HAP-1 (cell line): ENCODE data around the gene FHOD3.
A peak's percentile ranks its signal among the peaks of the same experiment; 100 is the strongest.

Source experiments
- DNase-seq, 2 experiments: peaks; one replicate each; pipeline ENCODE4 v3.0.0-alpha.2; 2016 to 2020; ENCODE audit warnings: low spot score in 2 of 2
- H3K27me3 ChIP-seq: fragments of 250-450 bp; sonication (Bioruptor Pico); 2 replicates; pipeline ENCODE4 v1.5.1; 2020; ENCODE audit warnings: low read depth, mild to moderate bottlenecking, moderate library complexity
- H3K36me3 ChIP-seq: fragments of 250-450 bp; sonication (Bioruptor Pico); replicated peaks from 2 replicates; pipeline ENCODE4 v1.5.1; 2020; ENCODE audit warnings: mild to moderate bottlenecking
- H3K4me1 ChIP-seq: fragments of 250-450 bp; sonication (Bioruptor Pico); 2 replicates; pipeline ENCODE4 v1.5.1; 2020; ENCODE audit warnings: mild to moderate bottlenecking
- H3K4me3 ChIP-seq: fragments of 250-450 bp; sonication (Bioruptor Pico); 2 replicates; pipeline ENCODE4 v1.5.1; 2020; ENCODE audit warnings: mild to moderate bottlenecking, moderate library complexity
- H3K9me3 ChIP-seq: fragments of 250-450 bp; sonication (Bioruptor Pico); 2 replicates; pipeline ENCODE4 v1.5.1; 2020; ENCODE audit warnings: mild to moderate bottlenecking, moderate library complexity
- in situ Hi-C: fragments of 300-500 bp; cut with MboI; formaldehyde crosslinking; loops from 3 replicates; pipeline ENCODE4 v1.14.3; 2020; ENCODE audit warnings: low sequenced_read_pairs, inconsistent platforms, mixed read lengths

The FHOD3 gene

DNA sequence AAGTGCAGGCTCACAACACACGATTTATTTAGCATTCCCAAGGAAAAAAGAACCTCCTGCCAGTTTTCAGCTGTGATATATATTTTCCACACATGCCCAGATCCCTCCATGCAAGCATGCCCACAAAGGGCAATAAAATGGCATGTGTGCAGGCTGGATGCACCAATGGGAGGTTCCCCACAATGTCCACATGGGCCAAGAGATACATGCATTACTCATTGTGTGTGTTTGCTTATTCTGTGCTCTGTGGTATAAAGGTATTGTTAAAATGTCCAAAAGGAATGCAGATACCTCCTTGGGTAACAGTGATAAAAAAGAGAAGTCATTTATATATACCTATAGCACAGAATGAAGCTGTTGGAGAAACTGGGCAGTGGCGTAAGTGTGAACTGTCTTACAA is 207.4 kb downstream of the FHOD3 start:
- no peaks in the 10 kb centered on the region for H3K9me3 ChIP-seq
- DNase-seq = no peak
- in situ Hi-C loops = no loop called here
- no peak overlapping the region for H3K4me3 ChIP-seq
- H3K4me1 ChIP-seq = no peaks in the 10 kb centered on the region
- H3K27me3 ChIP-seq = no peaks in the 10 kb centered on the region
- no peaks in the 10 kb centered on the region; the same call in 1 of the 2 replicates for H3K36me3 ChIP-seq

- H3K4me3 ChIP-seq = no peak overlapping the region
- no peaks in the 10 kb centered on the region for H3K4me1 ChIP-seq
- H3K36me3 ChIP-seq = no peaks in the 10 kb centered on the region; the same call in 1 of the 2 replicates
- DNase-seq = no peak
- H3K9me3 ChIP-seq = no peaks in the 10 kb centered on the region
- in situ Hi-C loops = no loop called here
- H3K27me3 ChIP-seq = no peaks in the 10 kb centered on the region
Measured at GRCh38 chr18:36505665-36506064, 208.2 kb downstream of the FHOD3 start.

- no peaks in the 10 kb centered on the region; the same call in 1 of the 2 replicates for H3K36me3 ChIP-seq
- no peaks in the 10 kb centered on the region for H3K9me3 ChIP-seq
- H3K27me3 ChIP-seq = no peaks in the 10 kb centered on the region
- no peak for DNase-seq
- H3K4me1 ChIP-seq = no peaks in the 10 kb centered on the region
- in situ Hi-C loops = no loop called here
- H3K4me3 ChIP-seq = no peak overlapping the region
Measured at GRCh38 chr18:36509646-36510197, 212.2 kb downstream of the FHOD3 start.

GRCh38 chr18:36511791-36512352 is 214.4 kb downstream of the FHOD3 start:
- no peak overlapping the region for H3K4me3 ChIP-seq
- no peaks in the 10 kb centered on the region for H3K27me3 ChIP-seq
- H3K36me3 ChIP-seq = no peaks in the 10 kb centered on the region; the same call in 1 of the 2 replicates
- no peaks in the 10 kb centered on the region; the same call in 1 of the 2 replicates for H3K4me1 ChIP-seq
- no peaks in the 10 kb centered on the region for H3K9me3 ChIP-seq
- in situ Hi-C loops = no loop called here
- DNase-seq = peak; percentile 8 to 36

DNA sequence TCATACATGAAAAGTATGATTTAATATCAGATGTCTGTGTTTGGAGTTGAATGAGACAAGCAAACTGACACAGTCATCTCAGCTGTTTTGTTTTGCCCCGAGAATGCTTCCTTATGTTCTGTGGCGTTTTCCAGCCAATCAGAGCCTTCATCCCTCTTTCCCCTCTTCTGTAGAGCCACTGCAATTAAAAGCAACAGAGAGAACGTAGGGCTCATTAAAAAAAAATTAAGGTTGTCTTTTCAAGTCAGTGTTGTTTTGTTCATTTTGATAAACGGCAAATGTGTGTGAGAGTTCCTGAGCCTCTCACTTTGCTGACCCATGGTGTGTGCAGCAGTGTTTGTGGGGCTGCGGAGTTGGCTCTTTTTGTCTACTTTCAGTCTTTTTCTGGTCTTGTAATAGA is 216.0 kb downstream of the FHOD3 start:
- Histone ChIP-seq H3K4me3 (no peak overlapping the region), H3K9me3 (no peaks in the 10 kb centered on the region), H3K4me1 (no peaks in the 10 kb centered on the region; the same call in 1 of the 2 replicates), H3K36me3 (no peaks in the 10 kb centered on the region; the same call in 1 of the 2 replicates), H3K27me3 (no peaks in the 10 kb centered on the region)
- in situ Hi-C loops = no loop called here
- DNase-seq = no peak

DNA sequence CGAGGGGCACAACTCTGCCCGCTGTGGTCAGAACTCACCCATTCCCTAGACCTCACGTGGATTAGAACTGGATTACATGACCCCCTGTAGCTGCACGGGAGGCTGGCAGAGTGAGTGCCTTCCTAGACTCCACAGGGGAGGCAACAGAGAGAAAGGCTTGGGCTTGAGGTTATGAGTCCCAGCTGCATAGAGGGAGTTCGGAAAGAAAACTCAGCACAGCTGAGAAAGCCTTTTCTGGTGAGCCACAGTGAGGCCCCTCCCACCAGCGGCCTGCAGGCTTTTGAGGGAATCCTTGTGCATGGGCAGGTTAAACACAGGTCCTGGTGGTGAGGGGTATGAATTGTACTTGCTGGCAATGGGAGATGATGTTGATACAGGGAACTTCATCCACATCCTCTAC is 217.3 kb downstream of the FHOD3 start:
- no peaks in the 10 kb centered on the region; the same call in 1 of the 2 replicates for H3K36me3 ChIP-seq
- in situ Hi-C loops = no loop called here
- no peak for DNase-seq
- no peak overlapping the region for H3K4me3 ChIP-seq
- H3K4me1 ChIP-seq = no peaks in the 10 kb centered on the region; the same call in 1 of the 2 replicates
- H3K27me3 ChIP-seq = no peaks in the 10 kb centered on the region
- no peaks in the 10 kb centered on the region for H3K9me3 ChIP-seq

DNA sequence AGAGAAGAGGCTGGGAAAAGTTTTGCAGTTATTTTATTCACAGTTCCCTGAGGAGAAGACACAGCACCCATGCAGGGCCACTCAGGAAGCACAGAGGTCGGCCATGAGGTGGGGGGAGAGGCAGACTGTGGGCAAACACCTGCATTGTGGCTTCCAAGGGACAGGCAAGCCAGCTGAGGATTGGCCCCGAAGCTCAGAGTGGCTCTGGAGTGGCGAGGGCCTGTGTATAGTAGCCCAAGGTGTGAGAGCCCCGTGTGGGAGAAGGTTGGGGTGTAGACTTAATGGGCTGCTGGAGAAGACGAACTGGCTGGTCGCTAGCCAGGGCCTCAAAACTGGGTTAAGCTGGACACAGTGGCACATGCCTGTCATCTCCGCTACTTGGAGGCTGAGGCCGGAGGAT is 218.7 kb downstream of the FHOD3 start:
- no peaks in the 10 kb centered on the region for H3K9me3 ChIP-seq

GRCh38 chr18:36516726-36517125 is 219.2 kb downstream of the FHOD3 start:
- H3K4me1 ChIP-seq = no peaks in the 10 kb centered on the region; the same call in 1 of the 2 replicates
- H3K27me3 ChIP-seq = no peaks in the 10 kb centered on the region
- no peaks in the 10 kb centered on the region; the same call in 1 of the 2 replicates for H3K36me3 ChIP-seq
- DNase-seq = peak; percentile 15 to 20
- H3K9me3 ChIP-seq = no peaks in the 10 kb centered on the region
- no peak overlapping the region for H3K4me3 ChIP-seq
- in situ Hi-C loops = no loop called here

More for the DNA sequence above, 218.7 kb downstream of the FHOD3 start:
- no peak overlapping the region for H3K4me3 ChIP-seq
- no peaks in the 10 kb centered on the region for H3K27me3 ChIP-seq
- DNase-seq = no peak
- no peaks in the 10 kb centered on the region; the same call in 1 of the 2 replicates for H3K4me1 ChIP-seq
- in situ Hi-C loops = no loop called here
- H3K36me3 ChIP-seq = no peaks in the 10 kb centered on the region; the same call in 1 of the 2 replicates

DNA sequence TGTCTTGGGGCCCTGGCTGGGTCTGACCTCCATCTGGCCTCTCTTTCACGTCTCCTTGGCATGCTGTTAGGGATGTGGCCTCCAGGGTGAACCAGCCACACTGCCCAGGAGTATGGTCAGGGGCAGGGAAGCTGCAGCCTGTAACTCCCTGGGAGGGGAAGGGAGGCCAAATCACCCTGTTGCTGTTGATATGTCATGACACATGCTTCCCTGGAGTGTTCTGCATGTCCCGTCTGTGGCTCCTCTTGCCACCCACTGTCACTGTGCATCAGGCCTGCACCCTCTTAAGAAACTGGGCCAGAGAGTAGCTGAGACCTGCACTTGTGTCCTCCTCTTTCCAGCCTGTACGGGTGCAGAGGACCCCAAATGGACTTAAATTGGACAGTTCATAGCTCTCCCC is 221.3 kb downstream of the FHOD3 start:
- in situ Hi-C loops = no loop called here
- no peaks in the 10 kb centered on the region; the same call in 1 of the 2 replicates for H3K4me1 ChIP-seq
- DNase-seq = no peak

DNA sequence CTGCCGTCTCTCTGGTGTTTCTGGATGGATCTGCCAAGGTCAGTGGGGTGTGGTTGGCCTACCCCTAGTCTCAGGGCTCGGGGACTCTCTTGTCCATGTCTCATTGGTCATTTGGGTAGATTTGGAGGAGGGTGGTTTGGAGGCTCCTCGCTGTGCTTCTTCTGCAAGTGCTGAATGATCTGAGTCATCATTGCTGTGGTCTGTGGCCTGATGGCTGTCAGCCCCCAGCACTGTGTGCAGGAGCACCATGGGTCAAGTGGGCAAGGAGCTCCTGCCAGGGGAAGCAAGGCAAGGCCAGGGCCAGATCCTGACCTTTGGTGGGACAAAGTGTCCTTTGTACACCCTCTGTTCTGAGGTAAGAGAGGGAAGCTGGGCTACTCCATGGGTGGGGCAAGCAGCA is 221.8 kb downstream of the FHOD3 start:
- Histone ChIP-seq H3K36me3 (no peaks in the 10 kb centered on the region; the same call in 1 of the 2 replicates), H3K27me3 (no peaks in the 10 kb centered on the region), H3K4me3 (no peak overlapping the region), H3K4me1 (no peaks in the 10 kb centered on the region; the same call in 1 of the 2 replicates), H3K9me3 (no peaks in the 10 kb centered on the region)
- in situ Hi-C loops = no loop called here
- no peak for DNase-seq

More for the DNA sequence above, 221.3 kb downstream of the FHOD3 start:
- H3K27me3 ChIP-seq = no peaks in the 10 kb centered on the region
- no peak overlapping the region for H3K4me3 ChIP-seq
- no peaks in the 10 kb centered on the region; the same call in 1 of the 2 replicates for H3K36me3 ChIP-seq
- H3K9me3 ChIP-seq = no peaks in the 10 kb centered on the region

GRCh38 chr18:36522509-36522908 is 225.0 kb downstream of the FHOD3 start:
- Histone ChIP-seq H3K9me3 (no peaks in the 10 kb centered on the region), H3K36me3 (no peaks in the 10 kb centered on the region), H3K27me3 (no peaks in the 10 kb centered on the region), H3K4me1 (no peaks in the 10 kb centered on the region), H3K4me3 (no peak overlapping the region)
- no peak for DNase-seq
- in situ Hi-C loops = no loop called here

GRCh38 chr18:36525913-36526312 is 228.4 kb downstream of the FHOD3 start:
- Histone ChIP-seq H3K4me3 (no peak overlapping the region), H3K9me3 (no peaks in the 10 kb centered on the region), H3K36me3 (no peaks in the 10 kb centered on the region), H3K4me1 (no peaks in the 10 kb centered on the region), H3K27me3 (no peaks in the 10 kb centered on the region)
- DNase-seq = no peak
- in situ Hi-C loops = no loop called here

GRCh38 chr18:36526611-36527010 is 229.1 kb downstream of the FHOD3 start:
- no peaks in the 10 kb centered on the region for H3K36me3 ChIP-seq
- H3K4me1 ChIP-seq = no peaks in the 10 kb centered on the region
- in situ Hi-C loops = no loop called here
- DNase-seq = no peak
- no peaks in the 10 kb centered on the region for H3K27me3 ChIP-seq
- no peaks in the 10 kb centered on the region for H3K9me3 ChIP-seq
- no peak overlapping the region for H3K4me3 ChIP-seq

- Histone ChIP-seq H3K9me3 (no peaks in the 10 kb centered on the region), H3K36me3 (no peaks in the 10 kb centered on the region), H3K4me1 (no peaks in the 10 kb centered on the region), H3K4me3 (no peak overlapping the region), H3K27me3 (no peaks in the 10 kb centered on the region)
- DNase-seq = no peak
- in situ Hi-C loops = no loop called here
Measured at GRCh38 chr18:36527051-36527450, 229.5 kb downstream of the FHOD3 start.
